ENCODE measurements around the gene ZNF281.

Gene ZNF281

DNA sequence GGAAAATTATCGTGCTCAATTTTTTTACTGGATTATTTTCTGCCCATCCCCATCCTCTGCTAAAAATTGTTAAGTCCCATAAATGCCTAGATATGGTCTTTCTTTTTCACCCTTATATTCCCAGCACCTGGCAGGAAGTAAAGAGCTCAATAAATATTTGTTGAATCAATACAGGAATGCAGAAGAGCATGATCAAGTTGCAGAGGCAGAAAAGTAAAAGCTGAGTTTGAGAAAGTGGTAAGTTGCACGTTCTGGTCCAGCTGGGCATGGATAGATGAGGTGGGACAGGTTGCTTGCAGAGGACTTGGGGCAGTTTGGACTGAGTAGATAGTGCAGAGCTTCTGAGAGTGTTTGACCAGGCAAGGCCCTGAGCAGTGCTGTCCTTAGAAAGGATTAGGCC is 40.1 kb downstream of the ZNF281 start:
- Histone ChIP-seq H2AFZ (ENCODE audit: low read depth, low read length) (no peak overlapping the region), H3K4me2 (ENCODE audit: low read length) (no peak overlapping the region), H3K79me2 (ENCODE audit: low read length) (no peaks in the 10 kb centered on the region), H3K36me3 (replicated peaks; ENCODE audit: low read depth, low read length) (no peaks in the 10 kb centered on the region), H3K4me3 (ENCODE audit: low read length) (no peak overlapping the region), H3K4me1 (ENCODE audit: low read length) (peaks cover 1% of the 10 kb centered on the region), H3K27me3 (ENCODE audit: low read depth, low read length) (no peaks in the 10 kb centered on the region), H3K9ac (ENCODE audit: low read length) (no peak overlapping the region), H4K20me1 (ENCODE audit: insufficient read depth, low read length) (no peaks in the 10 kb centered on the region), H3K27ac (ENCODE audit: low read length) (no peak overlapping the region), H3K9me3 (ENCODE audit: insufficient read depth, low read length) (no peaks in the 10 kb centered on the region)
- TF ChIP-seq, protein P1, sequence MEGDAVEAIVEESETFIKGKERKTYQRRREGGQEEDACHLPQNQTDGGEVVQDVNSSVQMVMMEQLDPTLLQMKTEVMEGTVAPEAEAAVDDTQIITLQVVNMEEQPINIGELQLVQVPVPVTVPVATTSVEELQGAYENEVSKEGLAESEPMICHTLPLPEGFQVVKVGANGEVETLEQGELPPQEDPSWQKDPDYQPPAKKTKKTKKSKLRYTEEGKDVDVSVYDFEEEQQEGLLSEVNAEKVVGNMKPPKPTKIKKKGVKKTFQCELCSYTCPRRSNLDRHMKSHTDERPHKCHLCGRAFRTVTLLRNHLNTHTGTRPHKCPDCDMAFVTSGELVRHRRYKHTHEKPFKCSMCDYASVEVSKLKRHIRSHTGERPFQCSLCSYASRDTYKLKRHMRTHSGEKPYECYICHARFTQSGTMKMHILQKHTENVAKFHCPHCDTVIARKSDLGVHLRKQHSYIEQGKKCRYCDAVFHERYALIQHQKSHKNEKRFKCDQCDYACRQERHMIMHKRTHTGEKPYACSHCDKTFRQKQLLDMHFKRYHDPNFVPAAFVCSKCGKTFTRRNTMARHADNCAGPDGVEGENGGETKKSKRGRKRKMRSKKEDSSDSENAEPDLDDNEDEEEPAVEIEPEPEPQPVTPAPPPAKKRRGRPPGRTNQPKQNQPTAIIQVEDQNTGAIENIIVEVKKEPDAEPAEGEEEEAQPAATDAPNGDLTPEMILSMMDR (IDR thresholded peaks at IDR 0.05; ENCODE audit: low read depth, low read length): no peak
- no peak for TF ChIP-seq EZH2phosphoT487 (IDR thresholded peaks at IDR 0.05; ENCODE audit: low read depth)

- H3K9me3 ChIP-seq (ENCODE audit: insufficient read depth, low read length): no peaks in the 10 kb centered on the region
- no peak overlapping the region for H3K4me2 ChIP-seq (ENCODE audit: low read length)
- H3K9ac ChIP-seq (ENCODE audit: low read length): no peak overlapping the region
- no peak for TF ChIP-seq EZH2phosphoT487 (IDR thresholded peaks at IDR 0.05; ENCODE audit: low read depth)
- TF ChIP-seq, protein P1 (IDR thresholded peaks at IDR 0.05; ENCODE audit: low read depth, low read length): no peak
- no peaks in the 10 kb centered on the region for H3K36me3 ChIP-seq (replicated peaks; ENCODE audit: low read depth, low read length)
- no peaks in the 10 kb centered on the region for H3K79me2 ChIP-seq (ENCODE audit: low read length)
- no peaks in the 10 kb centered on the region for H4K20me1 ChIP-seq (ENCODE audit: insufficient read depth, low read length)
- no peak overlapping the region for H3K27ac ChIP-seq (ENCODE audit: low read length)
- H3K4me1 ChIP-seq (ENCODE audit: low read length): peaks cover 7% of the 10 kb centered on the region
- H3K27me3 ChIP-seq (ENCODE audit: low read depth, low read length): no peaks in the 10 kb centered on the region
- no peak overlapping the region for H2AFZ ChIP-seq (ENCODE audit: low read depth, low read length)
- H3K4me3 ChIP-seq (ENCODE audit: low read length): no peak overlapping the region
Observed at GRCh38 chr1:200369131-200369530, 40.7 kb downstream of the ZNF281 start.

GRCh38 chr1:200368556-200368955 is 41.3 kb downstream of the ZNF281 start:
- Histone ChIP-seq H3K4me3 (ENCODE audit: low read length) (no peak overlapping the region), H3K79me2 (ENCODE audit: low read length) (no peaks in the 10 kb centered on the region), H3K9me3 (ENCODE audit: insufficient read depth, low read length) (no peaks in the 10 kb centered on the region), H3K4me1 (ENCODE audit: low read length) (peaks cover 13% of the 10 kb centered on the region), H3K9ac (ENCODE audit: low read length) (no peak overlapping the region), H2AFZ (ENCODE audit: low read depth, low read length) (no peak overlapping the region), H4K20me1 (ENCODE audit: insufficient read depth, low read length) (no peaks in the 10 kb centered on the region), H3K27ac (ENCODE audit: low read length) (no peak overlapping the region), H3K36me3 (replicated peaks; ENCODE audit: low read depth, low read length) (no peaks in the 10 kb centered on the region), H3K4me2 (ENCODE audit: low read length) (no peak overlapping the region), H3K27me3 (ENCODE audit: low read depth, low read length) (no peaks in the 10 kb centered on the region)
- no peak for TF ChIP-seq EZH2phosphoT487 (IDR thresholded peaks at IDR 0.05; ENCODE audit: low read depth)
- TF ChIP-seq, protein P1 (IDR thresholded peaks at IDR 0.05; ENCODE audit: low read depth, low read length): no peak

DNA sequence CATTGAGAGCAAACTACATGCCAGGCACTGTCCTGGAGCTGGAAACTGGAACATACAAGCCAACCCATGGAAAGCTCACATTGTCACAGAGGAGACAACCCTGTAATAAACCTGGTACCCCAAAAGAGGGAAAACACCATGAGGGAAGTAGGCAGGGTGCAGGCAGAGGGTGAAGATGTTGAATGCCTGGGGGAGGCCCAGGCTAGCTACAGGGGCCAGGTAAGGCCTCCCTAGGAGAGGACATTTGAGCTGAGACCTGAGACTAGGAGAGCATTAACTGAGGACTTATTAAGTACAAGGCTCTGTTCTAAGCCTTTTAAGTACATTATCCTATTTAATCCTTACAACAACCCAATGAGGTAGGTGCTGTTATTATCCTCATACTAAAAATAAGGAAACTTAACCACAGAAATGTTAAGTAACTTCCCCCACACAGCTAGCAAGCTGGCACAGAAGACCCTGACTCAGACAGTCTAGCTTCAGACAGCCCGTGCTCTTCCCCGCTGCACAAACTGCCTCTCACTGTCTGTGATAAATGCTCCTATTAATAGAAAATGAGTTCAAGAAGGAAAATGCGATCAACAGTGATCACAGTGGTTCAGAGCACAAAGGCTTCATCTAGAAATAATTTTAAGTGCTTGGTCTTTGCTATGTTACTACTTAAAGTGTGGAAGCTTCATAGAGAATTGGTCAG is 41.8 kb downstream of the ZNF281 start:
- Histone ChIP-seq H3K4me1 (ENCODE audit: low read length) (peaks cover 18% of the 10 kb centered on the region), H3K9me3 (ENCODE audit: insufficient read depth, low read length) (no peaks in the 10 kb centered on the region), H3K27me3 (ENCODE audit: low read depth, low read length) (no peaks in the 10 kb centered on the region), H3K36me3 (replicated peaks; ENCODE audit: low read depth, low read length) (no peaks in the 10 kb centered on the region), H3K9ac (ENCODE audit: low read length) (no peak overlapping the region), H4K20me1 (ENCODE audit: insufficient read depth, low read length) (no peaks in the 10 kb centered on the region), H2AFZ (ENCODE audit: low read depth, low read length) (no peak overlapping the region), H3K27ac (ENCODE audit: low read length) (no peak overlapping the region), H3K4me2 (ENCODE audit: low read length) (no peak overlapping the region), H3K4me3 (ENCODE audit: low read length) (no peak overlapping the region), H3K79me2 (ENCODE audit: low read length) (no peaks in the 10 kb centered on the region)
- TF ChIP-seq EZH2phosphoT487 (IDR thresholded peaks at IDR 0.05; ENCODE audit: low read depth): no peak
- TF ChIP-seq, protein P1 (IDR thresholded peaks at IDR 0.05; ENCODE audit: low read depth, low read length): no peak
